ENCODE measurements around the gene SRGAP2B.
"Not testable (repeated sequence)": the region's sequence is repeated elsewhere in the genome, so short reads cannot be mapped to it uniquely, and the experiment has no call there.

Gene SRGAP2B

GRCh38 chr1:144998134-144998980, 96.8 kb downstream of the SRGAP2B start:
- DNase-seq (ENCODE audit: low read depth, low spot score) = not testable (repeated sequence)

- not testable (repeated sequence) for DNase-seq (ENCODE audit: low read depth, low spot score)
These were observed 99.2 kb downstream of the SRGAP2B start for GRCh38 chr1:144995833-144996410.

GRCh38 chr1:144992915-144993314, 102.2 kb downstream of the SRGAP2B start:
- DNase-seq (ENCODE audit: low read depth, low spot score) = not testable (repeated sequence)

- not testable (repeated sequence) for DNase-seq (ENCODE audit: low read depth, low spot score)
These were observed 104.5 kb downstream of the SRGAP2B start for GRCh38 chr1:144990611-144991010.

- DNase-seq (ENCODE audit: low read depth, low spot score) = not testable (repeated sequence)
These were observed 108.0 kb downstream of the SRGAP2B start for GRCh38 chr1:144987131-144987530.

GRCh38 chr1:144986171-144986860, 108.8 kb downstream of the SRGAP2B start:
- DNase-seq (ENCODE audit: low read depth, low spot score) = not testable (repeated sequence)

GRCh38 chr1:144985550-144986170, 109.5 kb downstream of the SRGAP2B start:
- DNase-seq (ENCODE audit: low read depth, low spot score) = not testable (repeated sequence)

GRCh38 chr1:144982802-144983525, 112.2 kb downstream of the SRGAP2B start:
- not testable (repeated sequence) for DNase-seq (ENCODE audit: low read depth, low spot score)

GRCh38 chr1:144981157-144981556, 114.0 kb downstream of the SRGAP2B start:
- not testable (repeated sequence) for DNase-seq (ENCODE audit: low read depth, low spot score)

GRCh38 chr1:144979960-144980595, 115.0 kb downstream of the SRGAP2B start:
- DNase-seq (ENCODE audit: low read depth, low spot score) = not testable (repeated sequence)

- DNase-seq (ENCODE audit: low read depth, low spot score) = not testable (repeated sequence)
These were observed 117.3 kb downstream of the SRGAP2B start for GRCh38 chr1:144977856-144978255.

- not testable (repeated sequence) for DNase-seq (ENCODE audit: low read depth, low spot score)
These were observed 123.2 kb downstream of the SRGAP2B start for GRCh38 chr1:144971936-144972335.

GRCh38 chr1:144966488-144966887, 128.6 kb downstream of the SRGAP2B start:
- DNase-seq (ENCODE audit: low read depth, low spot score) = not testable (repeated sequence)

- not testable (repeated sequence) for DNase-seq (ENCODE audit: low read depth, low spot score)
These were observed 130.4 kb downstream of the SRGAP2B start for GRCh38 chr1:144964765-144965164.

- DNase-seq (ENCODE audit: low read depth, low spot score) = not testable (repeated sequence)
These were observed 130.9 kb downstream of the SRGAP2B start for GRCh38 chr1:144964186-144964585.

GRCh38 chr1:144963571-144963970, 131.6 kb downstream of the SRGAP2B start:
- DNase-seq (ENCODE audit: low read depth, low spot score) = not testable (repeated sequence)

GRCh38 chr1:144961604-144962583, 133.2 kb downstream of the SRGAP2B start:
- not testable (repeated sequence) for DNase-seq (ENCODE audit: low read depth, low spot score)

GRCh38 chr1:144960929-144961488, 134.1 kb downstream of the SRGAP2B start:
- not testable (repeated sequence) for DNase-seq (ENCODE audit: low read depth, low spot score)

GRCh38 chr1:144948390-144948789, 146.7 kb downstream of the SRGAP2B start:
- not testable (repeated sequence) for DNase-seq (ENCODE audit: low read depth, low spot score)

All from activated CD4-positive, CD25-positive, alpha-beta regulatory T cell treated with anti-CD3 and anti-CD28 coated beads, Interleukin-2, amount 50 U/mL, for 16 hours (primary cell).